MCF 10A (cell line): ENCODE measurements around the gene GPAT2. TPM values are rescaled to one million over a fixed set of nuclear protein-coding genes. Genes with fewer than 3 reads are reported as not detected.
"Not testable (repeated sequence)": the region's sequence is repeated elsewhere in the genome, so short reads cannot be mapped to it uniquely, and the experiment has no call there.

Source experiments
- BruUV-seq: library from RNA; stranded (reverse); fragments of 400-500 nt; replicated peaks from 2 replicates; lab custom pipeline; 2021; lab: Mats Ljungman, UMichigan
- CTCF ChIA-PET: fragments of 300-600 bp; sonication (Branson Sonifier 250); formaldehyde crosslinking; extraction: SDS; loops from one replicate; lab custom pipeline; 2021; ENCODE audit warnings: antibody characterized with exemption, inconsistent platforms; lab: Yijun Ruan, JAX
- POLR2A ChIA-PET: fragments of 300-600, 350-650 bp; sonication (Branson Sonifier 250); formaldehyde crosslinking; extraction: SDS; loops from one replicate; lab custom pipeline; 2020; ENCODE audit warnings: antibody characterized with exemption, inconsistent platforms; lab: Yijun Ruan, JAX
- DNase-seq: peaks from one replicate; pipeline ENCODE4 v3.0.0-alpha.2; 2018; ENCODE audit not compliant: unreplicated experiment
- H3K27ac Mint-ChIP-seq: one replicate; pipeline ENCODE4 v1.8.0; 2022; ENCODE audit warnings: mild to moderate bottlenecking, low read depth, mixed read lengths; ENCODE audit not compliant: unreplicated experiment
- H3K27me3 Mint-ChIP-seq: one replicate; pipeline ENCODE4 v1.8.0; 2022; ENCODE audit warnings: mixed read lengths; ENCODE audit not compliant: insufficient read depth, unreplicated experiment
- H3K36me3 Mint-ChIP-seq: one replicate; pipeline ENCODE4 v1.8.0; 2022; ENCODE audit warnings: mild to moderate bottlenecking, moderate library complexity, mixed read lengths; ENCODE audit not compliant: insufficient read depth, unreplicated experiment
- H3K4me1 Mint-ChIP-seq: one replicate; pipeline ENCODE4 v1.8.0; 2022; ENCODE audit warnings: mixed read lengths; ENCODE audit not compliant: insufficient read depth, unreplicated experiment
- H3K4me3 Mint-ChIP-seq: one replicate; pipeline ENCODE4 v1.8.0; 2022; ENCODE audit warnings: mild to moderate bottlenecking, moderate library complexity, mixed read lengths; ENCODE audit not compliant: unreplicated experiment
- H3K9me3 Mint-ChIP-seq: one replicate; pipeline ENCODE4 v1.8.0; 2022; ENCODE audit warnings: mixed read lengths; ENCODE audit not compliant: unreplicated experiment
- CTCF ChIP-seq: fragments of 200-600 bp; IDR thresholded peaks from one replicate; pipeline ENCODE4 v1.8.0; 2022; ENCODE audit warnings: antibody characterized with exemption, mild to moderate bottlenecking; ENCODE audit not compliant: unreplicated experiment
- intact Hi-C: fragments of 100-400 bp; cut with micrococcal nuclease; formaldehyde crosslinking; loops from 2 replicates; pipeline ENCODE4 v1.14.1; 2022
- total RNA-seq: library from RNA; stranded (reverse); gene quantifications from 2 replicates; pipeline ENCODE4 v1.2.3, GENCODE V29; 2022

The GPAT2 gene
- total RNA-seq, 1 experiment from 2014 or later, result not detected

DNA sequence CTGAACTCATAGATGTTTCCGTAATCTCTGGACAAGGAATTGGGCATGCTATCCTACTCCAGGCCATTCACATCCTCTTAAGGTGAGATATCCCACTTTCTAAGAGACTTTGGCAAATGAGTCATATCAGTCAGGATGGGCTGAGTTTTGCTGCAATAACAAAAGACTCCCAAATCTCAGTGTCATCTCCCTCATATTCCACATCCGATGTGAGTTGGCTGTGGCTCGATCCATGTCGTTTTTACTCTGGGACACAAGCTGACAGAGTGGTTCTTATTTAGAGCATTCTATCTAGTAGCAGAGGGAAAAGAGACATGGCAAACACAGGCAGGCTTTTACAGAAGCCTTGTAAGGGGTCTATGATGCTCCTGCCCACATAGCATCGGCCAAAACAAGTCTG lies 28.5 kb downstream of the GPAT2 start:
- BruUV-seq, H3K27me3 Mint-ChIP-seq, DNase-seq, H3K36me3 Mint-ChIP-seq, H3K27ac Mint-ChIP-seq, intact Hi-C loops, CTCF ChIA-PET, H3K4me3 Mint-ChIP-seq, POLR2A ChIA-PET, H3K9me3 Mint-ChIP-seq, H3K4me1 Mint-ChIP-seq: not testable (repeated sequence)

DNA sequence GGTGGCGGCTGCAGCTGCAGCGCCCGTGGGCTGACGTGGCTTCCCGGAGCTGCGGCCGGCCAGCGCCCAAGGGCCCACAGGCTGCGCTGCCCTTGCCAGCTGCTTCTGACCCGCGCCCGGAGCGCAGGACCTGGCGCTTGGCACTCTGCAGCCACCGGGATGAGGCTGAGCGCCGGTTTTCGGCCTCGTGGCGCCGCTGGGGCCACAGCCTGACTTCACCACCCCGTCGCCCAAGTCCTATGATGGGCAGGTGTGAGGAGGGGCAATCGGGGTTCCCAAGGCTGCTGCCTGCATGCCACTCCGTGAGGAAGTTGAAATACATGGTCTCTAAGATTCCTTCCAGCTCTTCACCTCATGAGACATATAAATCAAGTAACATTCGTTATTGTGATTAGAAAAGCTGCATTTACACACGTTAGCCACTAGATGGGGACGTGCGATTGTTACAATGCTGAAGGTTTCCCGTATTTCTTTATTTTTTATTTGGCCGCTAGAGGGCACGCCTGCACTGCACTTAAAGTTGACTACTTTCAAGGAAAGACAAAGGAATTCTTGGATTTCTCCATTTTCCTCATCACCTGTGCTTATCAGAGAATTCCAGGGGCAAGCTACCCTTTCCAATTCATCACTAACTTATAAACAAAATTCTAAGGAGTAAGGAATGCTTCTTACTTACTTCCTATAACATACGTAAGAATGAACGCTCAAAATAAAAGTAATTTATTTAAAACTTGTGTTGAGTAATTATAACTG lies 42.0 kb downstream of the GPAT2 start:
- Mint-ChIP-seq H3K27me3 (peaks cover 23% of the 10 kb centered on the region), H3K27ac (peak overlapping the region; percentile 73), H3K4me3 (peak overlapping the region; percentile 92)
- not testable (repeated sequence) for H3K4me1 Mint-ChIP-seq, H3K36me3 Mint-ChIP-seq, BruUV-seq, H3K9me3 Mint-ChIP-seq
- ChIA-PET CTCF (interaction anchor here (0.5 to 2.8 kb wide), 26 partner anchors 9 to 1022 kb away, joined by 3 to 48 read pairs (median 4); no protein-coding TSS in a partner anchor), POLR2A (interaction anchor here (0.5 to 2.7 kb wide), 8 partner anchors 188 to 770 kb away, joined by 3 to 14 read pairs (median 4); partner anchors contain the start of genes NCAPH and STARD7)
- TF ChIP-seq CTCF, result peak; percentile 69
- intact Hi-C loops, result loop anchor here (1.0 to 5.0 kb wide), 2 partner anchors 182 to 270 kb away; no protein-coding TSS in a partner anchor
- peak; percentile 49 for DNase-seq

GRCh38 chr2:95992102-95992501 lies 42.6 kb downstream of the GPAT2 start:
- peaks cover 17% of the 10 kb centered on the region for H3K27me3 Mint-ChIP-seq
- intact Hi-C loops, result loop anchor here (5.0 kb wide), 1 partner anchor 270 kb away; no protein-coding TSS in a partner anchor
- H3K27ac Mint-ChIP-seq, result peak overlapping the region; percentile 73
- ChIA-PET CTCF (interaction anchor here (0.5 to 2.8 kb wide), 23 partner anchors 9 to 1023 kb away, joined by 3 to 48 read pairs (median 4); no protein-coding TSS in a partner anchor), POLR2A (interaction anchor here (0.5 to 2.7 kb wide), 6 partner anchors 217 to 770 kb away, joined by 3 to 14 read pairs (median 5); partner anchors contain the start of genes NCAPH and STARD7)
- BruUV-seq, H3K9me3 Mint-ChIP-seq, DNase-seq, H3K4me1 Mint-ChIP-seq, H3K36me3 Mint-ChIP-seq: not testable (repeated sequence)
- H3K4me3 Mint-ChIP-seq, result peak overlapping the region; percentile 92

DNA sequence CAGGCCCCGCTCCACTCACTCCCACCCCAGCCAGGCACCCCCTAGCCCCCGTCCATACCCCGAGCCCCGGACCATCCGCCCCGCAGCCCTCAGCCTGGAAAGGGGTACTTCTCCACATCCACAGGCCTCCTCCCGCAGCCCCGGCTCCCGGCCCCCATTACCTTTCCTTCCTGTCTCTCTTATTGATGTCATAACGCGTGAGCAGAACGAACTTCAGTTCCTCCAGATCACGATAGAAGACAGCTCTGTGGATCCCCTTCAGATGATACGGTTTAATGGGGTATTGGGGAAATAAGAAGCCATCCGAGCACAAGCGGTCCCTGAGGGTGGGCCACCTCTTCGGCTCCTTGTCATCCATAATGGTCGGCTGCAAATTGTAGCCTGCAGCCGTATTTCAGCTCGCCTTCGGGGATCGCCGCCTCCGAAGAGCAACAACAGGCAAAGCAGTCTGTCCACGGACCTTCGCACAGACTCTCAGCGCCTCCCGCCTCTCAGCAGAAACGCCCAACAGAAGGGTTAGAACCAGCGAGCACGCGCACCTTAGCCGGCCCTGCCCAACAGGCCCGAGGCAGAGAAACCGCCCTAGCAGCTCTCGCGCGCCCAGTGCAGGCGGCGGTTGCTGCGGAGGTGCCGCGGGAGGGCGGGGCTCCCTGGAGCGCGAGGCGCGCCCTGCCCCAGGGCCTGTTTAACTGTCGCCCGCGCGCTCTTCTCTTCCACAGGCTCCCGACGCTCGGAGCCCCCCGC lies 43.2 kb downstream of the GPAT2 start, which contains the start of gene ANKRD36C:
Gene ANKRD36C, minus strand, starts transcription at position 474 of the 744 bp plus-strand sequence. Its CDS starts 116 bp downstream, at position 358.
- POLR2A ChIA-PET, result interaction anchor here (0.7 to 2.7 kb wide), 5 partner anchors 211 to 344 kb away, joined by 3 to 14 read pairs (median 5); partner anchors contain the start of genes NCAPH and STARD7

GRCh38 chr2:95990884-95991283 lies 43.8 kb downstream of the GPAT2 start:
- POLR2A ChIA-PET, result interaction anchor here (0.7 to 2.7 kb wide), 3 partner anchors 212 to 269 kb away, joined by 3 to 14 read pairs (median 4); partner anchors contain the start of gene STARD7
- H3K36me3 Mint-ChIP-seq, BruUV-seq, H3K4me1 Mint-ChIP-seq, DNase-seq, H3K9me3 Mint-ChIP-seq, H3K27me3 Mint-ChIP-seq: not testable (repeated sequence)
- Mint-ChIP-seq H3K4me3 (peak overlapping the region; percentile 92), H3K27ac (peak overlapping the region; percentile 73)
- intact Hi-C loops, result loop anchor here (5.0 kb wide), 1 partner anchor 271 kb away; no protein-coding TSS in a partner anchor
- CTCF ChIA-PET, result interaction anchor here (0.6 to 1.6 kb wide), 2 partner anchors 237 to 521 kb away, joined by 3 read pairs; no protein-coding TSS in a partner anchor

More for the DNA sequence above, 43.2 kb downstream of the GPAT2 start, which contains the start of gene ANKRD36C:
- intact Hi-C loops, result loop anchor here (5.0 kb wide), 1 partner anchor 271 kb away; no protein-coding TSS in a partner anchor
- not testable (repeated sequence) for H3K4me1 Mint-ChIP-seq, BruUV-seq, H3K9me3 Mint-ChIP-seq, H3K36me3 Mint-ChIP-seq
- DNase-seq, result peak; percentile 37
- CTCF ChIA-PET, result interaction anchor here (0.6 to 2.8 kb wide), 9 partner anchors 34 to 520 kb away, joined by 3 to 48 read pairs (median 5); no protein-coding TSS in a partner anchor
- Mint-ChIP-seq H3K27ac (peak within 1 kb of the TSS; percentile 73), H3K27me3 (peaks cover 12% of the 10 kb centered on the region), H3K4me3 (peak within 1 kb of the TSS; percentile 92)

Other genes starting within 250 kb of the GPAT2 start
- gene ANKRD36C, start 43.1 kb downstream of the GPAT2 start, total RNA-seq, result 14.5 TPM in 2 replicates
- gene ADRA2B, start 81.7 kb upstream of the GPAT2 start, total RNA-seq, result not detected in 2 replicates
- not detected in 2 replicates for gene ASTL, start 103.6 kb upstream of the GPAT2 start, total RNA-seq
- gene DUSP2, start 110.5 kb upstream of the GPAT2 start, total RNA-seq, result 1.3 and 3.3 TPM in 2 replicates
- gene STARD7, start 173.9 kb upstream of the GPAT2 start, total RNA-seq, result 84.1 and 105 TPM in 2 replicates
- 31.5 and 40.0 TPM in 2 replicates for gene TMEM127, start 231.1 kb upstream of the GPAT2 start, total RNA-seq
- 62.3 and 63.3 TPM in 2 replicates for gene CIAO1, start 231.3 kb upstream of the GPAT2 start, total RNA-seq